ENCODE data around the gene NYAP2. TPM values are rescaled to one million over a fixed set of nuclear protein-coding genes. Genes with fewer than 3 reads are reported as not detected.
A peak's percentile ranks its signal among the peaks of the same experiment; 100 is the strongest.

NYAP2 gene
- total and polyA plus RNA-seq, 10 of the 15 experiments (the other 5 are each of a cell fraction or from before 2014, with no cell fraction given) = 0.03 TPM; not detected in 9

DNA sequence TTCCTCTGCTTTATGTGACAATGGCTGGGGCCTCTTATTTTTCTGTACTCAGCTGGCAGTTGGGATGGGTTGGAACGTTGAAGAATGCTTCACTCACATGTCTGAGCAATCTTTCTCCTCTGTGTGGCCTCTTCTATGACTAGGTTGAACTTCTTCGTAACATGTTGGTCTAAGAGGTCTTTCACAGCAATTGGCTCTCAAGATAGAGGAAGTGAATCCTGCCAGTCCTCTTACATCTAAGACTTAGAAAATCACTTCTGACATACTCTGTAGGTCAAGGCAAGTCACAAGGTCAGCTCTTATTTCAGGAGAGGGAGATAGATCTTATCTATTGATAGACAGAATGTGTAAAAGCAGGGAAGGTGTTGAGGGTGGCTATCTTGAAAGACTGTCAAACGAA, 174.1 kb downstream of the NYAP2 start:
- Histone ChIP-seq H3K79me2 (ENCODE audit: control insufficient read depth, insufficient read depth, low read length) (no peaks in the 10 kb centered on the region), H3K4me3 (no peak overlapping the region), H3K4me1 (ENCODE audit: control insufficient read depth, insufficient read depth, low read length) (no peaks in the 10 kb centered on the region), H3K9ac (ENCODE audit: control insufficient read depth, insufficient read depth, low read length) (no peak overlapping the region), H2AFZ (ENCODE audit: control insufficient read depth, low read depth, low read length) (no peak overlapping the region), H3K27me3 (replicated peaks in 1 of 2; ENCODE audit: control insufficient read depth in 2 of 2, insufficient read depth in 2 of 2, low read length in 1 of 2) (no peaks in the 10 kb centered on the region), H3K9me3 (replicated peaks; ENCODE audit: control insufficient read depth, insufficient read depth, low read length) (no peaks in the 10 kb centered on the region), H3K27ac (ENCODE audit: control insufficient read depth, insufficient read depth) (no peak overlapping the region), H4K20me1 (ENCODE audit: control insufficient read depth, insufficient read depth) (no peaks in the 10 kb centered on the region), H3K36me3 (ENCODE audit: control insufficient read depth in 2 of 2, insufficient read depth in 2 of 2, low read length in 1 of 2) (no peaks in the 10 kb centered on the region), H3K4me2 (ENCODE audit: control insufficient read depth, insufficient read depth) (no peak overlapping the region)
- intact Hi-C loops (cut with micrococcal nuclease; ENCODE audit: unreplicated experiment) (no loop called here), in situ Hi-C loops (cut with MboI) (no loop called here)
- WGBS (ENCODE audit: insufficient coverage, insufficient replicate concordance, low lambda C conversion rate, missing lambda C conversion rate) = 7% methylated on average over 3 of the region's 3 CpGs
- no TSS peak for BruUV-seq (replicated peaks)
- no peak for TF ChIP-seq FOXM1 (IDR thresholded peaks at IDR 0.05; ENCODE audit: low read depth, low read length)
- TF ChIP-seq HSF1 (IDR thresholded peaks at IDR 0.05; ENCODE audit: low read depth, low read length) = no peak
- TF ChIP-seq, protein P1, sequence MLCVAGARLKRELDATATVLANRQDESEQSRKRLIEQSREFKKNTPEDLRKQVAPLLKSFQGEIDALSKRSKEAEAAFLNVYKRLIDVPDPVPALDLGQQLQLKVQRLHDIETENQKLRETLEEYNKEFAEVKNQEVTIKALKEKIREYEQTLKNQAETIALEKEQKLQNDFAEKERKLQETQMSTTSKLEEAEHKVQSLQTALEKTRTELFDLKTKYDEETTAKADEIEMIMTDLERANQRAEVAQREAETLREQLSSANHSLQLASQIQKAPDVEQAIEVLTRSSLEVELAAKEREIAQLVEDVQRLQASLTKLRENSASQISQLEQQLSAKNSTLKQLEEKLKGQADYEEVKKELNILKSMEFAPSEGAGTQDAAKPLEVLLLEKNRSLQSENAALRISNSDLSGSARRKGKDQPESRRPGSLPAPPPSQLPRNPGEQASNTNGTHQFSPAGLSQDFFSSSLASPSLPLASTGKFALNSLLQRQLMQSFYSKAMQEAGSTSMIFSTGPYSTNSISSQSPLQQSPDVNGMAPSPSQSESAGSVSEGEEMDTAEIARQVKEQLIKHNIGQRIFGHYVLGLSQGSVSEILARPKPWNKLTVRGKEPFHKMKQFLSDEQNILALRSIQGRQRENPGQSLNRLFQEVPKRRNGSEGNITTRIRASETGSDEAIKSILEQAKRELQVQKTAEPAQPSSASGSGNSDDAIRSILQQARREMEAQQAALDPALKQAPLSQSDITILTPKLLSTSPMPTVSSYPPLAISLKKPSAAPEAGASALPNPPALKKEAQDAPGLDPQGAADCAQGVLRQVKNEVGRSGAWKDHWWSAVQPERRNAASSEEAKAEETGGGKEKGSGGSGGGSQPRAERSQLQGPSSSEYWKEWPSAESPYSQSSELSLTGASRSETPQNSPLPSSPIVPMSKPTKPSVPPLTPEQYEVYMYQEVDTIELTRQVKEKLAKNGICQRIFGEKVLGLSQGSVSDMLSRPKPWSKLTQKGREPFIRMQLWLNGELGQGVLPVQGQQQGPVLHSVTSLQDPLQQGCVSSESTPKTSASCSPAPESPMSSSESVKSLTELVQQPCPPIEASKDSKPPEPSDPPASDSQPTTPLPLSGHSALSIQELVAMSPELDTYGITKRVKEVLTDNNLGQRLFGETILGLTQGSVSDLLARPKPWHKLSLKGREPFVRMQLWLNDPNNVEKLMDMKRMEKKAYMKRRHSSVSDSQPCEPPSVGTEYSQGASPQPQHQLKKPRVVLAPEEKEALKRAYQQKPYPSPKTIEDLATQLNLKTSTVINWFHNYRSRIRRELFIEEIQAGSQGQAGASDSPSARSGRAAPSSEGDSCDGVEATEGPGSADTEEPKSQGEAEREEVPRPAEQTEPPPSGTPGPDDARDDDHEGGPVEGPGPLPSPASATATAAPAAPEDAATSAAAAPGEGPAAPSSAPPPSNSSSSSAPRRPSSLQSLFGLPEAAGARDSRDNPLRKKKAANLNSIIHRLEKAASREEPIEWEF (IDR thresholded peaks at IDR 0.05; ENCODE audit: insufficient replicate concordance, low read depth, low read length) = no peak
- TF ChIP-seq SREBF2 (IDR thresholded peaks at IDR 0.05; ENCODE audit: low read length) = no peak
- TF ChIP-seq ZNF217 (IDR thresholded peaks at IDR 0.05) = no peak
- peak; percentile 64; the same call in 1 of the 2 replicates for TF ChIP-seq SPI1 (IDR thresholded peaks at IDR 0.05; ENCODE audit: borderline replicate concordance, insufficient read depth, low read depth, low read length)
- ChIA-PET RAD21 (ENCODE audit: unreplicated experiment) (no interaction called here), CTCF (no interaction called here), SMC1A (ENCODE audit: uncharacterized antibody, unreplicated experiment) (no interaction called here), POLR2A (no interaction called here)
- FAIRE-seq = no peak
- peak; percentile 58 for ATAC-seq
- no peak for DNase-seq (ENCODE audit: low read depth, low spot score)

Measured in GM12878 (cell line).